Esophagus squamous epithelium (tissue), 5 donors: Measurements from ENCODE around the gene COL4A2. TPM values are rescaled to one million over a fixed set of nuclear protein-coding genes. Genes with fewer than 3 reads are reported as not detected.

Source experiments
- DNase-seq: peaks from one replicate; lab custom pipeline; 2025; lab: John Stamatoyannopoulos, UW
- H3K27ac ChIP-seq, 4 donors: fragments of 200-600 bp; sonication (generic); one replicate each; pipeline ENCODE4 v1.5.1; 2016 to 2019; ENCODE audit warnings: mild to moderate bottlenecking in 1 of 4
- H3K27me3 ChIP-seq, 4 donors: fragments of 200-600 bp; sonication (generic); 1 replicate in 3 of 4; 2 replicates in 1 of 4; pipeline versions ENCODE4 v1.5.1 to v1.6.0; 2017 to 2021; ENCODE audit warnings: antibody characterized with exemption in 1 of 4
- H3K36me3 ChIP-seq, 3 donors: fragments of 200-600 bp; sonication (generic); one replicate each; pipeline ENCODE4 v1.5.1; 2016 to 2019
- H3K4me1 ChIP-seq, 3 donors: fragments of 200-600 bp; sonication (generic); one replicate each; pipeline ENCODE4 v1.5.1; 2017 to 2019
- H3K4me3 ChIP-seq, 4 donors: fragments of 200-600 bp; sonication (generic); 1 replicate in 3 of 4; 2 replicates in 1 of 4; pipeline ENCODE4 v1.5.1; 2016 to 2019; ENCODE audit warnings: mild to moderate bottlenecking in 2 of 4, moderate library complexity in 1 of 4
- H3K9me3 ChIP-seq, 3 donors: fragments of 200-600 bp; sonication (generic); one replicate each; pipeline ENCODE4 v1.5.1; 2016 to 2019
- CTCF ChIP-seq, 6 experiments: fragments of 450-650 bp in 4 of 6; fragments of 200-600 bp in 2 of 6; sonication (generic) in 2 of 6; IDR thresholded peaks; one replicate each; pipeline ENCODE4 v1.5.1; 2016 to 2019; ENCODE audit warnings: antibody characterized with exemption in 6 of 6, mild to moderate bottlenecking in 4 of 6, moderate library complexity in 4 of 6
- POLR2A ChIP-seq, 4 donors: fragments of 450-650 bp; IDR thresholded peaks; one replicate each; pipeline ENCODE4 v1.6.1; 2017; ENCODE audit warnings: antibody characterized with exemption in 4 of 4, mild to moderate bottlenecking in 4 of 4, moderate library complexity in 3 of 4
- WGBS, 2 donors: methylation state at CpG; one replicate each; pipeline ENCODE4 v1.1.5; 2018; 5-methylcytosine and 5-hydroxymethylcytosine counted together
- intact Hi-C: fragments of 100-400 bp; cut with DNase I; formaldehyde crosslinking; loops from one replicate; pipeline ENCODE4 v1.15.0; 2022
- total RNA-seq, 4 donors: library from RNA; depleted of rRNA; stranded (reverse); fragments of >200 nt; gene quantifications; one replicate each; pipeline ENCODE4 v1.1.0, GENCODE V29; 2016
- donor health status: DM: yes; HTN: yes; CAD: no.

The COL4A2 gene
- total RNA-seq, 4 donors from 2014 or later: 11.9 to 102 (median 43.5) TPM

- H3K4me3 ChIP-seq: no peak overlapping the region
- intact Hi-C loops: no loop called here
- 55 to 93% methylated on average over 2 to 5 of the region's 8 CpGs for WGBS, 2 donors
Measured at GRCh38 chr13:110458017-110458416, 150.9 kb downstream of the COL4A2 start.

GRCh38 chr13:110458594-110459365 is 151.7 kb downstream of the COL4A2 start:
- Histone ChIP-seq H3K36me3 (peaks cover 0 to 51% (median 0%) of the 10 kb centered on the region in 3 donors), H3K27me3 (no peaks in the 10 kb centered on the region), H3K27ac (no peak overlapping the region), H3K4me3 (no peak overlapping the region), H3K9me3 (no peaks in the 10 kb centered on the region), H3K4me1 (peaks cover 0 to 6% (median 0%) of the 10 kb centered on the region in 3 donors)
- no peak for TF ChIP-seq POLR2A (IDR thresholded peaks at IDR 0.05)
- TF ChIP-seq CTCF (IDR thresholded peaks at IDR 0.05): no peak
- no peak for DNase-seq
- WGBS, 2 donors: 63 to 82% methylated on average over 11 to 16 of the region's 22 CpGs
- intact Hi-C loops: no loop called here

More at GRCh38 chr13:110458017-110458416, 150.9 kb downstream of the COL4A2 start:
- Histone ChIP-seq H3K36me3 (peaks cover 0 to 43% (median 0%) of the 10 kb centered on the region in 3 donors), H3K9me3 (no peaks in the 10 kb centered on the region), H3K4me1 (peaks cover 0 to 6% (median 0%) of the 10 kb centered on the region in 3 donors), H3K27me3 (no peaks in the 10 kb centered on the region), H3K27ac (no peak overlapping the region)
- DNase-seq: no peak
- no peak for TF ChIP-seq POLR2A (IDR thresholded peaks at IDR 0.05)

- H3K27me3 ChIP-seq: no peaks in the 10 kb centered on the region
- H3K9me3 ChIP-seq: no peaks in the 10 kb centered on the region
- no peak for DNase-seq
- 91 to 100% methylated on average over 5 to 9 of the region's 15 CpGs for WGBS, 2 donors
- TF ChIP-seq CTCF (IDR thresholded peaks at IDR 0.05) (no peak), POLR2A (IDR thresholded peaks at IDR 0.05) (no peak)
- H3K4me3 ChIP-seq: no peak overlapping the region
- no peak overlapping the region for H3K27ac ChIP-seq
- H3K4me1 ChIP-seq: no peaks in the 10 kb centered on the region
- H3K36me3 ChIP-seq: peaks cover 0 to 70% (median 0%) of the 10 kb centered on the region in 3 donors
- intact Hi-C loops: no loop called here
Measured at GRCh38 chr13:110462091-110462490, 155.0 kb downstream of the COL4A2 start.

- Histone ChIP-seq H3K36me3 (peaks cover 0 to 72% (median 0%) of the 10 kb centered on the region in 3 donors), H3K4me1 (no peaks in the 10 kb centered on the region), H3K27ac (no peak overlapping the region), H3K9me3 (no peaks in the 10 kb centered on the region), H3K27me3 (no peaks in the 10 kb centered on the region), H3K4me3 (no peak overlapping the region)
- TF ChIP-seq CTCF (IDR thresholded peaks at IDR 0.05) (no peak), POLR2A (IDR thresholded peaks at IDR 0.05) (no peak)
- DNase-seq: no peak
- intact Hi-C loops: no loop called here
- 56 to 81% methylated on average over 6 to 8 of the region's 8 CpGs for WGBS, 2 donors
Measured at GRCh38 chr13:110463156-110463555, 156.1 kb downstream of the COL4A2 start.

- peaks cover 0 to 72% (median 0%) of the 10 kb centered on the region in 3 donors for H3K36me3 ChIP-seq
- intact Hi-C loops: no loop called here
- H3K4me1 ChIP-seq: no peaks in the 10 kb centered on the region
- H3K9me3 ChIP-seq: no peaks in the 10 kb centered on the region
- no peak overlapping the region for H3K4me3 ChIP-seq
- no peak for DNase-seq
- WGBS, 2 donors: 44 to 55% methylated on average over 3 to 4 of the region's 6 CpGs
- H3K27me3 ChIP-seq: no peaks in the 10 kb centered on the region
- TF ChIP-seq CTCF (IDR thresholded peaks at IDR 0.05): no peak
- TF ChIP-seq POLR2A (IDR thresholded peaks at IDR 0.05): no peak
- H3K27ac ChIP-seq: peak overlapping the region in 1 of 4 donors; percentile 9
Measured at GRCh38 chr13:110463871-110464510, 156.9 kb downstream of the COL4A2 start.
